Inflammatory macrophage (primary cell): Measurements from ENCODE around the gene IL1RL2.
A peak's percentile ranks its signal among the peaks of the same experiment; 100 is the strongest.

ENCODE experiments used
- DNase-seq, 2 donors: peaks; one replicate each; pipeline ENCODE4 v3.0.0-alpha.2; 2020 to 2022

Gene IL1RL2

DNA sequence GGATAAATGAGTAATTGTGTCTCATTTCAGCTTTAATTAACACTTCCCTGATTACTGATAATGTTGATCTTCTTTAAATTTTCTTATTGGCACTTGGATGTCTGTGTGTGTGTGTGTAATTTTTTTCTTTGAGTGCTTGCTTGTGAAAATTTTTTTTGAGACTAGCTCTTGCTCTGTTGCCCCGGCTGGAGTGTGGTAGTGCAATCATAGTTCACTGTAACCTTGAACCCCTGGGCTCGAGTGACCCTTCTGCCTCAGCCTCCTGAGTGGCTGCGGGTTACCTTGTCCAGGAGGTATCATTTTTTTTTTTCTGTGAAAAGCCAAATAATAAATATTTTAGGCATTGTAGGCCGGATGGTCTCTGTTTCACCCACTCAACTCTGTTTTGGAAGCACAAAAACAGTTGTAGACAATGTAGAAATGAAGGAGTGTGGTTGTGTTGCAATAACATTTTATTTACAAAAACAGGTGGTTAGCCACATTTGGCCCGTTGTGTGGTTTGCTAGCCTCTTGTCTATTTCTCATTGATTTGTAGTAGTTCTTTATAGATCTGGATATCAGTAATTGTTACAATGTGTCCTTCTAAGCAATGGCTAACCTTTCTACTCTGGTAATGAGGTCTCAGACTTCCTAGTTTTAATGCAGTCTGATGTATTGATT is 7.9 kb downstream of the IL1RL2 start:
- DNase-seq: no peak

DNA sequence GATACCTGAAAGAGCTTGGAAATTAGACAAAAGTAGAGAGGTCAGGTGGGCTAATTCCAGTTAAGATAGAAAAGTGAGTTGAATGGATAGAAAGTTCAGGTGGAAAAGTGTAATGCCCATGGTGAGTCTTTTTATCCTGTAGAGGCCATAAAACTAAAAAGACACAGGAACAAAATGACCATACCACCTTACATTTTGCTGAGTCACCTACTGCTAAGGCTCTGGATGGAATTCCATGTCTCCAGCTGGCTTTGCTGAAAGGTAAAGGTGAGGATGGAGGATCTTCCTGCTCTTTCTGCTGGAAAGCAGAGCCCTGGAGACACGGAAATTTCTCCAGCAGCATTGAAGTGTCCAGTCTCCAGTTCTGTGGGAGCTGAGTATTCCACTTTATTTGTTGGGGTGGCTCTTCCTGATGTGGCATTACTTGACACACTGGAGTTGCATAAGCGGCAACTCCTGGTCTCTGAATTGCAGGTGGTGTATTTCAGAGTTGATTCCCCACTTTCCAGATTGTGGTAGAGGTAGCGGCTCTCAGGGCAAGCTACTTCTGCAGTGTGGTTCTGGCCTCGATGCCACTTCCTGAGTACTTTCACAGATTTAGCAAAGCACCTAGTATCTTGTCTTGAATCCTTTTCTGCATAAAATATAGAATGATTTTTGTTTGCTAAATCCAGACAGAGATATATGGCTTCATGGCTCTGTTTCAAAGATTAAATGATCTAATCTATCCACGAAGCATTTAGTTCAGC is 10.7 kb downstream of the IL1RL2 start:
- DNase-seq: no peak

DNA sequence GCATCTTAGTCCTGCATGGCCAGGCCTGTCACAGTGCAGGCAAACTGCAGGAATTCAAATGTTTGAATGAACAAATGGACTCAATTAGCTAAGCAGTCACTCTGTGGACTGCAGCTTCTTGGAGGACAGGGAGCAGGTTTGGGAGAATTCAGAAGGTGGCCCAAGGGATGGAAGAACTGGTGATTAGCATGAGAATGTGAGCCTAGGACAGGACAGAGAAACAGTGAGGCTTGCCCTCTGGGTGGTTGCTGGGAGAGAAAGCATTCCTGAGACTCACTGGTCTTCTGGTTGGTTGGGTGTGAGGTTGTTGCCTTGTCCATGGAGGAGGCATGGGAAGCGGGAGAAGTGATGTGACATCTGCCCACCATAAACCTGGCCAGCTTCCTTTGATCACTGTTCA is 13.7 kb downstream of the IL1RL2 start:
- DNase-seq: no peak

DNA sequence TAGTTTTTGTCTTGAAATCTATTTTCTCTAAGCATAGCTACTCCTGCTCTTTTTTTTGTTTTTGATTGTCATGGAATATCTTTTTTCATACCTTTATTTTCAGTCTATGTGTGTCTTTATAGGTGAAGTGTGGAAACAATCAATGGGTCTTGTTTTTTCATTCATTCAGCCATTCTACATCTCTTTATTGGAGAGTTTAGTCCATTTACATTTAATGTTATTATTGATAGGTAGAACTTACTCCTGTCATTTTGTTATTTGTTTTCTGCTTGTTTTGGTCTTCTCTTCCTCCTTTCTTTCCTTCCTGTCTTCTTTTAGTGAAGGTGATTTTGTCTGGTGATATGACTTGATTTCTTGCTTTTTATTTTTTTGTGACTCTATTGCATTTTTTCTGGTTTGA is 17.8 kb downstream of the IL1RL2 start:
- no peak for DNase-seq

DNA sequence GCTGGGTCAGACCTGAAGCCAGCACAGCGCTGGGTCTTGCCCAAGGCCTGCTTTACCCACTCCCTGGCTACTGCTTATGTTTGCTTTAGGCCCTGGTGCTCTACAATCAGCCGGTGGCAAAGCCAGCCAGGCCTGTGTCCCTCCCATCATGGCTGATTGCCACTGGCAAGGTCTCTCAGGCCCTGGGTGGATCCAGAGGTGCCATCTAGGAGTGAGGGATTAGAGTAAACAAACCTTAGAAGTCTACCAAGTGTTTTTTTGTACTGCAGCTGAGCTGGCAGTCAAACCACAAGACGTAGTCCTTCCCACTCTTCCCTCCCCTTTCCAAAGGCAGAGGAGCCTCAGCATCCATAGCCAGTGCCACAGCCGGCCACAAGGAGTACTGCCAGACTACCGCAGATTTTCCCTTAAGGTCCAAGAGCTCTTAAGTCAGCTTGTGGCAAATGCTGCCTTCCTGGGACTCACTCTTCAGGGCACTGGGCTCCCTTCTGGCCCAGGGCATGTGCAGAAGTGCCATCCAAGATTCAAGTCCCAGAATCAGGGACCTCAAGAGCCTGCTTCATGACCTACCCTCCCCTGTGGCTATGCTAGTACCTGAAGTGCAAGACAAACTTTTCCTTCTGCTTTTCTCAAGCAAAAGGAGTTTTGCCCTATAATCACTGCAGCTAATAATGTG is 20.0 kb downstream of the IL1RL2 start:
- no peak for DNase-seq

DNA sequence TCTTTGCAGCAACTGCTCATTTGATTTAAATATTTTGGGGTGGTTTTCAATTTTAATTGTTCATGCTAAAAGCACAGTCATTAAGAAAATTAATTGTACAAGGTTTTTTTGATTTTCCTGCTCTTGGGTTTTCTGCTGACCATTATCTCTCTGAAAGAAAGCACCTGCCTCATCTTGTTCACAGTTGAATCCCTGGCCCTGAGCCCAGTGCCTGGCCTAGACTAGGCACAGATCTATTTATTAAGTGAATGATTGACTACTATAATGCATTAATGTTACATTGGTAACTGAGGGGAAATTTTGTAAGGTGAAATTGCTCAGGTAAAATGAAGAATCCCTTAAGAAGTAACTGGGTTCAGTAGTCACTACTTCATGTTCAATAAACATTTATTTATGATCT is 22.0 kb downstream of the IL1RL2 start:
- DNase-seq: no peak

DNA sequence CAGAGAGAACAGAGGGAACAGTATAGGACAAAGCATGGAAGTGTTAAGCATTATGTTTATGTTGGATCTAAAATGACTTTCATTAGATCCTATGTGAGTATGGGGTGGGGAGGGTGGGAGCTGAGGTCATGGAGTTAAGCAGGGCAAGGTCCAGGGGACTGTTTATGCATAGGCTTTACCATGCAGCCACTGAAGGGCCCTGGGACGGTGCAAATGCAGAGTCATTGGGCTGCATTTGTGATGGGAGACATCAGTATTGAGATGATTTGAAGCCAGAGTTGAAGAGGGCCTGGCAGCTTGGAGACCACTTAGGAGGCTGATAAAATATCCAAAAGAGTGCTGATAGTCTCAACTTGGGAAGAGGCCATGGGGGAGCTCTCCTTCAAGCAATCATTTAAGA is 22.7 kb downstream of the IL1RL2 start:
- no peak for DNase-seq

DNA sequence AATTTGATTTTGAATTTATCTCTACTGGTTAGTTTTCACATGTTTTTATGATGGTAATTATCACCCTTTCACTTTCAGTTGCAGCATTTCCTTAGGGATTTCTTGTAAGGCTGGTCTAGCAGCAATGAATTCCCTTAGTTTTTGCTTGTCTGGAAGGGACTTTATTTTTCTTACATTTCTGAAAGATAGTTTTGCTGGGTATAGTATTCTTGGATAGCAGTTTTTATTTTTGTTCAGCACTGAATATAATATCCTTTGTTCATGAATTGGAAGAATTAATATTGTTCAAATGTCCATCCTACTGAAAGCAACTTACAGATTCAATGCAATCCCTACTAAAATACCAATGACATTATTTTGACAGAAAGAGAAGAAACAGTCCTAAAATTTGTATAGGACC is 30.2 kb downstream of the IL1RL2 start:
- no peak for DNase-seq

DNA sequence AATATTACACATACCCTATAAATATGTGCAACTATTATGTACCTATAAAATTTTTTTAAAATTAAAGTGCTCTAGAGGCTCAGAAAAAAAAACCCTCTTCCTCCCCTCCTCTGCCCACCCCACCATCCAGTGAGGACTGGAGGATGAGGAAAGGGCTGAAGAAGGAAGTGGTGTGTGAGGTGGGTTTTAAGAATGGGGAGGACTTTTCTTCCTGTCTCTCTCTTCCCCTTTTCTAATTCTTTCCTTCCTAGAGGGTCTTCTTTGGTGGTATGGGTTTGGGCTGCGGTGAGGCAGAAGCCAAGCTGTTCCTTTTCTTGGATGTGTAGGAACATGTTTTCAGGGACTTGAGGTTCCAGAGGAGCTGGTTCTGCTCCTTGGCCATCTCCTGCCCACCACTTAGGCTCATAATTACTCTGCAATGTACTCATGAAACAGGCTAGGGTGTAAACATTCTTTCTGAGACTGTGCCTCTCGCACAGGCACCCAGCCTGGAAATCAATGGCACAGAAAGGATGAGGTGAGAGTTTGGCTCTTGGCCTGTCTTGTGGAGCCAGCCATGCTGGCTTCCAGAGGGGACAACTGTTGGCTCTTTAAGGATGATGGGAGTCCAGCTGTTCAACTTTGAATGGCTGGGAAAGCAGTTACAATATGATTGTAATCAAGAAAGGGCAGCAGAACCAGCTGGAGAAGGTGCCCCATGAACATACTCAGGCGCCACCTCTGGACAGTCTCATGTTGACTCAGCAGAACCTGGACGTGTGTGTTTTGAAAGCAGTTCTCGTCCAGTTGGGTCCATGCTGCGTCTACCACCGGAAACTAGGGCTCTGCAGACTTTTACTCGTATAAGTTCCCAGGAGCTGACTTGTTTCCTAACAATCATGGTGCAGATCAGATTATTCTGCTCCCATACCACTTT is 38.3 kb downstream of the IL1RL2 start:
- no peak for DNase-seq

DNA sequence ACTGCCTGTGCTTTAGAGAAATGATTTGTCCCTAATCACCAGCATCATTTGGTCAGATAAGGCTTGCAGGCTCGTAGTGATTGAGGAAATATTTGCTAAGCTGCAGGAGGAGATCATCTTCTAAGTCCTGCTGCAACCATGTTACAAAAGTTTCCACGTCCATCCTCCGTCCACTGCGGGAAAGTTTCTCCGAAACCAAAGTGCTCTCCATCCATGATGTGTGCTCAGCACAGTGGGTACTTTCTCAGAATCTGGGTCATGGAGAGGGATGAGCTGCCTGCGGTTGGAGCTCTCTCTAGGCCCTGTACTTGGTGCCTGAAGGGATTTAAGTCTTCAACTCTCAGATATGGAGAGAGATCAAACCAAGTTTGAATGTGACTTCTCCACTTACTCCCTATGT is 39.3 kb downstream of the IL1RL2 start:
- no peak for DNase-seq

DNA sequence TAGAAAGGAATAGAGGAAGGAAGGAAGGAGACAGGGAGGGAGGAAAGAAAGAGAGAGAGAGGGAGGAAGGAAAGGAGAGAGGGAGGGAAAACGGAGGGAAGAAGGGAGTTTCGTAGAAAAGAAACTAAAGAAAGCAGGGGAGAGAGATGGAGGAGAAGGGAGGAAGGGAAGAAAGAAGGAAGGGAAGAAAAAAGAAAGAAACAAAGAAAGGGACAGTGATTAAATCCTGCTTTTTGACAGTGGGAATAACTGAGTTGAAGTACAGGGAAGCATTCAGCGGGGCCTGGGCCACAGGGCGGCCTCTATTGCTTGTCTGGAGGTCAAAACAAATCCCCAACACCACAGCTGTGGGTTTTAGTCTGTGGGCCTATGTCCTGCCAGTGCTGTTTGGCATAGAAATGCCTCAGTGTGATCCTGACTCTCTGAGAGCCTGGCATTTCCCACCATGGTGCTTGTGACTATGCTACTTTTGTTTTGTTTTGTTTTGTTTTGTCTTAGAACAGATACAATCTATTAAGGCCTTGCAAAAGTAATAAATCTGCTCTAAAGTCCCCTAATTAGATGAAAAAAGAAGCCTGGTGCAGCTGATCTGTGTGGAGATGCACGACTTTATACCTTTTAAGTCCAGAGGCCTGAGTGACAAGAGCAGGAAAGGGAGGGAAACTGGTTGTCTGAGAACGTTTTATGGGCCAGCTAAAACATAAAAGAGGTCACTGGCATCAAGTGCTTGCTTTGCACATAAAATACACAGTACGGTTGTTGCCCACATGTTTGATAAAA is 40.0 kb downstream of the IL1RL2 start:
- DNase-seq: no peak

DNA sequence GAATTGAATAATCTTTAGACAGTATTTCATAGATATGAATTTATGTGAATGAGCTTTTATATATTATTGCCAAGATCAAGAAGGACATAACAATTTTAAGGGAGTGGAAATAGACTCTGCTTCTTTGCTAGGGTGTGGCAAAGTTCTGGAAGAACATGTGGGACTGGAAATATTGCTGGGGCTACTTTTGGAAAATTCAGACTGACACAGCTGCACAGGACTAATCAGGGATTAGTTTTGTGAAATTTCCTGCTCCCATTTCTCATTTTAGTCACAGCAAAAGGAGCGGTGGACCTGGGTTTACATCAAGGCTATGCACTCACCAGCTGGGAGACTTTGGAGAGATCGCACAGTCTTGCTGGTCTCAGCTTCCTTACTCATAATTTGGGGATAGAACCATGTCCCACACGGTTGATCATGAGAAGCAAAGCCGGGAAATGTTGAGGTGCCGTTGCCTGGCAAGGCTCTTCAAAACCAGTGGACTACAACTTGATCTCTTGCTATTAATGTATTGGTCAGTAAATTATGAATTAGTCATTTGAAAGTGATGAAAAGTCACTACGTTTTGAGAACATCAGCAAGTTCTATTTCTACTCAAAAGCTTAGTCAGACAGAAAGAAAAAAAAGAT is 42.4 kb downstream of the IL1RL2 start:
- no peak for DNase-seq

DNA sequence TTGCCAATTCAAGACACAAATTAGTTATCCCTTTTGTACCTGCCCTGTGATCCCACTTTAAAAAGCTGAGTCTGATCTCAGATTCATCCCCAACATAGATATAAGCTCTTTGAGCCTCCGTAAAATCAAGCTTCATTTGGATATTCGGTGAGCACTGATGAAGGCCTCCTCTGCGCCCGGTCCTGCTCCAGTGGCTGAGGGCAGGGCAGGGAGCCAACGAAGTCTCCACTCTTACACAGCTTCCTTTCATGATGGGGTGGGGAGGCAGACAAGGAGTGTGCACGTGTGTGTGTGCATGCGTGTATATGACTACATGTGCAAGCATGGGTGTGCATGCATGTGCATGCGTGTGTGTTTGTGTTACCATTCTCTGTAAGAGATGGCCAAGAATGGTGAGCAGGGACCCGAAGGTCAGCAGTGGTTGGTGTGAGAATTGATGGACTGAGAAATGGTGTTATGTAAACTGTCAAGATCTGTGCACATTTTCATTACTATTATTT is 43.6 kb downstream of the IL1RL2 start:
- DNase-seq: no peak

DNA sequence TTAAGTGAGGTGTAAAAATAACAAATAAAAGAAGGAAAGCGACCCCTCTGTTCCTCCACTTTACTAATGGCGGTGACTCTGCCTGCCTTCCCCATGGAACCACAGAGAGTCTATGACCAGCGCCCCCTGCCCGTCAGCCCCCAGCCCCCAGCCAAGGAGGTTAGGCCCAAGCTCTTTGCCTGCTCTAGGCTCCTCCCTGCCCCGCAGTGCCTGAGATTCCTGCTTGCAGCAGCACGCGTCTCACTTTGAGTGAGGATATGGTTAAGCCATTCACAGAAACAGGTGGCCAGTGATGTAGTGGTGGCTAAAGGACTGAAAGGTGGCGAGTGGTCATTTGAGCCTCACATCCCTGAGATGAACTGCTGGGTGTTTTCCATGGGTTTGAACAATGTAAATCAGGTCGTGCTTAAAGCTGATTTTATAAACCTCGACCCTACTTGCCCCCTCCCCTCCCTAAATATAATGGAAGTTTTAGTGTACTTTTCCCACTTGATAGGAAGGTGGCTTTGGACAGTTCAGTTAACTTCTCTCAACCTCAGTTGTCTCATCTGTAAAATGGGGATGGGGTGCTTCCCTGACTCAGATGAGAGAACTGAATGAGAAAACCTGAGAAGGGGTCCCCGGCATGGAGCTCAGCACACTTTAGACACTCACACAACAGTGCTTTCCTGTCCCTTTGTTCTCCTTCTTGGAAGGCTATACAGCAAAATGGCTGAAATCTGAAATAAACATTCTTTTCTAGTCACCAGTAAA is 46.5 kb downstream of the IL1RL2 start:
- DNase-seq: no peak

DNA sequence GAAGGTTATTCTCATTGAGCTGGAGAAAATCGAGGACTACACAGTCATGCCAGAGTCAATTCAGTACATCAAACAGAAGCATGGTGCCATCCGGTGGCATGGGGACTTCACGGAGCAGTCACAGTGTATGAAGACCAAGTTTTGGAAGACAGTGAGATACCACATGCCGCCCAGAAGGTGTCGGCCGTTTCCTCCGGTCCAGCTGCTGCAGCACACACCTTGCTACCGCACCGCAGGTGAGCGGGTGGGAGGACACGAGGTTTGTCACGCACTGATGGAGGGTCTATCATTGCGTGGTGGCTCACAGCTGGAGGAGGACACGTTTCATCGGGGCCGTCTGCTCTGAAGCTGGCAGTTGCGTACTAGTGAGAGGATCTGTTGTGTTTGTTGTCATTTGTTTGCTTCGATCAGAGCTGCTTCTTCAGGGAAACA is 48.2 kb downstream of the IL1RL2 start:
- DNase-seq: peak in 1 of 2 donors; percentile 45

DNA sequence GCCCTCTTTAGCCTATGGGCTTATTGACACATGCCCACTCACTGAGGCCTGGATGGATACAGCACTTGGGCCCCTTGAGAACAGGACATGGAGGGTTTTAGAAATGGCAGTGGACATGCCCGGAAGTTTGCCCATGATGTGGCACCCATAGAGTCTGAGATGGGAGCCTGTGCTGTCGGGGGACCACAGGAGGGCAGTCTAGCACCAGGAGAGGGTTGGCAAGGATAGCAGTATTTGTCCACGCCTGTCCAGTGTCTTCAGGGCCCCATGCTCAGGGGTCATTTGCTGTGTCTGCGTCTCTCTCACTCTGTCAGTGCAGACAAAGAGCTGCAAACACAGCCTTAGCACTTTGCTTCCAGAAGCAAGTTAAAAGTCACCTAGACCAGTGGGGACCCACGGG is 48.7 kb downstream of the IL1RL2 start:
- peak; percentile 31 to 51 for DNase-seq

DNA sequence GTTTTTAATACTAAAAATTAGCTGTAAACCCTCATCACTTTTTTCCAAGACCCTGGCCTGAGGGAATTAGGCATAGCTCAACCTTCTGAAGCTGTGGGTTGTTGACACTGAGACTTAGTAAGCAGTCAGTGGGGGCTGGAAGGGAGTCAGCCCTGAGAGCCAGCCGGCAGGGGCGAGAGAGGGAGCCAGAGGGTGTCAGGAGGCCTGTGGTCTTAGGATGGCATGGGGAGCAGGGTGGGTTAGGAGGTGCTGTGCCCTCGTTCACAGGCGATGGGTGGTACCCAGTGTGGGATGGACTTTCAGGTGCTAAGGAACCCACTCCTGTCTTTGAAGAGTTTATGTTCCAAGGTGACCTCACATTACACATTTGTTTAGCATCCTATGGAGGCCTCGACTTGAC is 49.3 kb downstream of the IL1RL2 start:
- no peak for DNase-seq

DNA sequence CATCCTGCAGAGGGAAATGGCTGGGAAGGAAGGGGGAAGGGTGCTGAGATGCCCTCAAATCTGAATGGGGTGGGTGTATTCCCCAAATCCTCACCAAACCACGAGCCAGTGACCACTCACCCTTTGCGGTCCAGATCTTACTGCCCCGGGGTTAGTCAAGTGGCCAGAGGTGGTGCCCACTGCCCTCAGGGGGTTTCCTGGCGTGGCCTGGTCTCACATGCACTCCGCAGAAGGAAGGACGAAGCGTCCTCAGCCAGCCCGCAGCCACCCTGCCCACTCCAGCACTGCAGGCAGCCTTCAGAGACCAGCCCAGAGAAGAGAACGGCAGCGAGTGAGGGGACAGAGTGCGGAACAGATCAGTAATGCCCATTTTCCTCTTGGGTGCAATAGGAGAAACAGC is 50.4 kb downstream of the IL1RL2 start:
- no peak for DNase-seq

DNA sequence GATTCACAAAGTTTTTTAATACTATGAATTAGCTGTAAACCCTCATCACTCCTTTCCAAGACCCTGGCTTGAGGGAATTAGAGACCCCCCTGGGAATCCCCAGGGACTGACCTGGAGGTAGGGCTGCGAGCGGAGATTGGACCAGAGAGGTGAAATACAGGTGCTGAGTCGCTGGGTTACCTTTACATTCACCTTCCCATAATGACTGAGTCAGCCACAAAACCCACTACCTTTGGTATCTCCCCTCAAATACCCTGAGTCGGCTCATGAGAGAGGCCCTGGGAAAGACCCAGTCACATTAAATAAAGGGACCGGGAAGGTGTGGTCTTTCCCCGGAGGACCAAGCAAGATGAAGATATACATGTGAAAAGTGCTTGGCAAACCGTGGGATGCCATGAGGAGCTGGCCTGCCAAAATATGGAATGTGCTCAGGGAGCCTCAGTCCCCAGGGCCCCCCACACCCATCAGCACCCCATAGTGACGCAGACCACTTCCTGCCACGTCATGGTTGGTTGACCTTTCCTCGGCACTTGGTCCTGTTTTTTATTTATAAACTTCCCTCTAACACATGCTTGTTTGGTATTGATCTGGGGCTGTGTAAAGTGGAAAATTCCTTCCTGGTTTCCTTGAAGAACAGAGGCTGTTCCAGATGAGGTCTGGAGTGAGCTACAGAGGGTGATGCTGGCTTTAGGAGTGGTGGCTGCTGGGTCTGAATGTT is 51.4 kb downstream of the IL1RL2 start:
- DNase-seq: peak in 1 of 2 donors; percentile 40

DNA sequence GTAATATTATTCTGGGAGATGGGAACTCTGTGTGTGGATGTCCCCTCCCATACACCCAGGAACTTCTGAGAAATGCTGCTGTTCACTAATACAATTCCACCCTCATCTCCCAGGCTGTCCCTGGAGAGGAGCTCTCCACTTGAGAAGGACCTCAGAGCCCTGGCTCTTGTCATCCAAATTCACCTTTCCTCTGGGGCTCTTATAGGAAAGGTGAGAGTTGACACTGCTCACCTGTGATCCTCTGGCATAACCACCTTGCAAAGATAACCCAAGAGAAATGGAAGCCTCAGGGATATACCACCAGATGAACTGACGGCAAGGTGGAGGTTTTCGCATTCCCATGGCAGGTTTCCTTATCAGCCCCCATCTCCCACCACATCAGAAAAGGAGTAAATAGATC is 52.0 kb downstream of the IL1RL2 start:
- DNase-seq: no peak
